LNCaP clone FGC (cell line): Measurements from ENCODE around the gene IRAK1.

ENCODE experiments used
- DNase-seq: peaks from one replicate; pipeline ENCODE4 v3.0.0-alpha.2; 2011; ENCODE audit warnings: low read depth
- H3K4me3 ChIP-seq: 2 replicates; pipeline ENCODE4 v1.5.1; 2011; ENCODE audit warnings: mild to moderate bottlenecking, low read depth, low read length, control low read depth
- TF ChIP-seq, protein P1 (sequence below): IDR thresholded peaks from 2 replicates; pipeline ENCODE4 v1.5.1; 2012; ENCODE audit warnings: mild to moderate bottlenecking; ENCODE audit not compliant: control insufficient read depth, insufficient read depth; ENCODE audit errors: extremely low read depth

IRAK1 gene

DNA sequence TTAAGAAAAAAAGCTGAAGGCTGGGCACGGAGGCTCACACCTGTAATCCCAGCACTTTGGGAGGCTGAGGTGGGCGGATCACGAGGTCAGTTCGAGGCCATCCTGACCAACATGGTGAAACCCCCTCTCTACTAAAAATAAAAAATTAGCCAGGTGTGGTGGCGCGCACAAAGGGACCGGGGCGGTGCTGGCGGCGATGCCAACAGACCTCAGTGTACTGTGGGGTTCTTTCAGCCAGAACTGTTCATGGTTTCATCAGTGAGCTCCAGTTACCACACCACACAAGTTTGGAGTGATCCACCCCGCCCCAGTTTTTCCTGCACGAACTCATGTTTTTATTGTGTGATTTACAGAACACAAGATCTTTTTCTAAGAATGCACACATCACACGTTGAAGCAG lies 21.2 kb upstream of the IRAK1 start:
- DNase-seq, result no peak
- TF ChIP-seq, protein P1, sequence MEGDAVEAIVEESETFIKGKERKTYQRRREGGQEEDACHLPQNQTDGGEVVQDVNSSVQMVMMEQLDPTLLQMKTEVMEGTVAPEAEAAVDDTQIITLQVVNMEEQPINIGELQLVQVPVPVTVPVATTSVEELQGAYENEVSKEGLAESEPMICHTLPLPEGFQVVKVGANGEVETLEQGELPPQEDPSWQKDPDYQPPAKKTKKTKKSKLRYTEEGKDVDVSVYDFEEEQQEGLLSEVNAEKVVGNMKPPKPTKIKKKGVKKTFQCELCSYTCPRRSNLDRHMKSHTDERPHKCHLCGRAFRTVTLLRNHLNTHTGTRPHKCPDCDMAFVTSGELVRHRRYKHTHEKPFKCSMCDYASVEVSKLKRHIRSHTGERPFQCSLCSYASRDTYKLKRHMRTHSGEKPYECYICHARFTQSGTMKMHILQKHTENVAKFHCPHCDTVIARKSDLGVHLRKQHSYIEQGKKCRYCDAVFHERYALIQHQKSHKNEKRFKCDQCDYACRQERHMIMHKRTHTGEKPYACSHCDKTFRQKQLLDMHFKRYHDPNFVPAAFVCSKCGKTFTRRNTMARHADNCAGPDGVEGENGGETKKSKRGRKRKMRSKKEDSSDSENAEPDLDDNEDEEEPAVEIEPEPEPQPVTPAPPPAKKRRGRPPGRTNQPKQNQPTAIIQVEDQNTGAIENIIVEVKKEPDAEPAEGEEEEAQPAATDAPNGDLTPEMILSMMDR, result no peak
- H3K4me3 ChIP-seq, result no peak overlapping the region

DNA sequence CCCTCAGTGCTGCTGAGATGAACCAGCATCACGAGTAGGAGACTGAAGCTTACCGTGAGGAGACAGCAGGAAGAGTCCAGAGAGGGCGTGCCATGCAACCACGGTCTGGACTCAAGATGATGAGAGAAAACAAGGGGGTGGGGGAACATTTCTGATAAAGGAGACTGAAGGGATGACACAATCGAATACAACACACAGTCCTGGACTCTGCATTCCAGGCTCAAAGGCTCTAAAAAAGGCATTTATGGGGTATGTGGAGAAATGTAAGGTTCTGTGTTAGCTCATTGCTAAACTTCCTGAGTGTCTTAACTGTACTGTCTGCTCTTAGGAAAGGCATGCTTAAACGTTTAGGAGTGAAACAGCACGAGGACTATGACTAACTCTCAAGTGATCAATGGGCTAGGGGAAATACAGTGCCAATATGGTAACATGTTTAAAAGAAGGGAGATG lies 20.6 kb upstream of the IRAK1 start:
- no peak for DNase-seq
- H3K4me3 ChIP-seq, result no peak overlapping the region
- TF ChIP-seq, protein P1, result no peak

DNA sequence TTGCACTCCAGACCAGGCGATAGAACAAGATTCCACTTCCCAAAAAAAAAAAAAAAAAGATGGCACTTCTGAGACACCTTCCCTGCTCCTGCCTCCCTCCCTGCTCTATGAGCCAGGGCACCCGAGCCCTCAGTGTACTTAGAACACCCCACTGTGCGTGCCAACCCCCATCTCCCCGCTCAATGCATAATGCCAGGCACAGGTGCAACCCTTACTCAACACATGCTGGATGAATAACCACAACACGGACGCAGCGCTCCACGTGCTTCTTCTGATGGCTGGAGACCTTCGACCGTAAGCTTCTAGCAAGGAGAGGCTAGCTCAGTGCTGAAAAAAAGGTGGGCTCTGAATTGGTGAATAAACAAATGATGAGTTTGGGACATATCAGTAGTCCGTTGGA lies 19.9 kb upstream of the IRAK1 start:
- no peak for DNase-seq
- H3K4me3 ChIP-seq, result no peak overlapping the region
- TF ChIP-seq, protein P1, result no peak

DNA sequence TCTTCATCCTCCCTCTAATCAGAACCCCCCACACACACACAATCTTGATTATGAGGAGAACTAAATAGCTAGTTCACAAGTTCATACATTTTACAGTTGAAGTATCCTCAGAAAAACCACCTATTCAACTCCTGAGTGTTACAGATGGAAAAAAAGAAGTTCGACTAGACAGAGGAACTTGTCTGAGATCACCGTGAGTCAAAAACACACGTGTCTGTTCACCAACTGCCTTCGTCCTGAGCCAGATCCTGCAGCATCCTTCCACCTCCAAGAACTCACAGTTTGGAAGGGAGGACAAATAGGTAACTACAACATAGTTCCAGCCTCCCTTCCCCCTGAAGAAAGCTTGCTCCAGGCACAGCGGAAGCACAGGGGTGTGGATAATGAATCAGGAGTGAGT lies 19.0 kb upstream of the IRAK1 start:
- TF ChIP-seq, protein P1, result no peak
- H3K4me3 ChIP-seq, result no peak overlapping the region
- DNase-seq, result no peak

DNA sequence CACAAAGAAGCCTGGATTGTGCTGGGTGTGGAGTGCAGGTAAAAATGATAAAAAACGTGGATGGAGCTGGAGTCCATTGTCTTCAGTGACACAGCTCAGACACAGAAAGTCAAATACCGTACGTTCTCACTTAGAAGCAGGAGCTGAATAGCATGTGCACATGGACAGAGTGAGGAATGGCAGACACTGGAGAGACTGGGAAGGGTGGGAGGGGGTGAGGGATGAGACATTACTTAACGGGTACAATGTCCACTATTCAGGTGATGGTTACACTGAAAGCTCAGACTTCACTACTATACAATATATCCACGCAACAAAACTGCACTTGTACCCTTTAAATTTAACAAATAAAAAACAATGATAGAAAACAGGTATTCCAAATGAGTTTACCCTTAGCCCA lies 18.1 kb upstream of the IRAK1 start:
- TF ChIP-seq, protein P1, result no peak

DNA sequence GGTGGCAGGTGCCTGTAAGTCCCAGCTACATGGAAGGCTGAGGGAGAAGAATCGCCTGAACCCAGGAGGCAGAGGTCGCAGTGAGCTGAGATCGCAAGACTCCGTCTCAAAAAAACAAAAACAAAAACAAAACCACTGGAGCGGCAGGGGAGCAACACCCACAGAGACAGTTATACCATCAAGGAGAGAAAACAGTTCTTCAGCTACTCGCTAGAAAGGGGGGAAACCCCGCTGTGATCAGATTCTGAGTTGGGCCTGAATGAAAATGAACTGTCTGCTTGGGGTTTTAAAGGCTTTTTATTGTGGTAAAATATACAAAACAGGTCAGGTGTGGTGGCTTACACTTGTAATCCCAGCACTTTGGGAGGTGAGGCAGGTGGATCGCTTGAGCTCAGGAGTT lies 16.8 kb upstream of the IRAK1 start:
- TF ChIP-seq, protein P1, result no peak
- no peak for DNase-seq
- H3K4me3 ChIP-seq, result no peak overlapping the region

More for the DNA sequence above, 18.1 kb upstream of the IRAK1 start:
- no peak overlapping the region for H3K4me3 ChIP-seq
- DNase-seq, result no peak

DNA sequence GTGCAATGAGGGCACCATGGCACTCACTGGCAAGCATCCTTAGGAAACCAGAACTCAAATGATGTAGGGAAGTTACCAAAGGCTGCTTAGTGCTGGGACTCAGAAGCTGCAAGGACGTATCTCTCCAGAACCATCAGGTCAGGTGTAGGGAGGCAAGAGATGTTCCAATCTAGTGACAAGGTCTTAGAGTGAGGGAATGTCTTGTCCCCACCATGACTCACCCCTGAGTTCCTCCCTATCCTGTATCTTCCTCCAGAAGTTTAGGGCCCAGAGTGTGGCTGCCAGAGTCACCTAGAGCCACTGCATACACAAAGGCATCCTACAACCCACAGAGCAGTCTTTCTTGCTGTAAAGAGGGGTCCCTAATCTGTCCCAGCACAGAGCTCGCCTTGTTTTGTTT lies 14.1 kb upstream of the IRAK1 start:
- TF ChIP-seq, protein P1, result no peak
- no peak for DNase-seq
- no peak overlapping the region for H3K4me3 ChIP-seq
